ENCODE data around the gene IQGAP2. TPM values are rescaled to one million over a fixed set of nuclear protein-coding genes. Genes with fewer than 3 reads are reported as not detected.
A peak's percentile ranks its signal among the peaks of the same experiment; 100 is the strongest.

The IQGAP2 gene
- total and polyA plus RNA-seq, 3 experiments from 2014 or later = 51.4 to 70.5 (median 62.5) TPM

DNA sequence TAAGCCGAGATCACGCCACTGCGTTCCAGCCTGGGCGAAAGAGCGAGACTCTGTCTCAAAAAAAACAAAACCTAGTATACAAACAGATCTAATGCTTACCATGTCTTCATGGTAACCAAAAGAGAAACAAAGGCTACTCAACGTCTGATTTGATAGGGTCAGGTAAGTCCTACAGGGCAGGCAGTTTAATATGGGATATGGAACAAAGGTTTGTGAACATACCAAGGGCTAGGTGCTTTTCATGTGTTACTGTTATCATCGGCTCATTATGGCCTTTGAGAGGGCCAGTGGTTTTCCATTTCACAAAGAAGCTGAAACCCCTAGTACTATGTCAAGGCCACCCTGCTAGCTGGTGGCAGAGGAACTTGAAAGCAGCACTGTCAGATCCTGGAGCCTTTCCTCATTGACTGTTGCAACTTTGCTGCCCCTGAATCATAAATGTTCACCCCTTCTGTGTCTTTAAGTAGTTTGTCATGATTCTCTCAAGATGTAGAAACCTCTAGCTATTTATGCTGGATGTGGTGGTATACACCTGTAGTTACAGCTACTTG is 5.1 kb downstream of the IQGAP2 start:
- H3K4me1 Mint-ChIP-seq = peaks cover 81 to 88% (median 86%) of the 10 kb centered on the region in 3 donors
- H3K27ac Mint-ChIP-seq = peak overlapping the region; percentile 12 to 79 (median 64)
- DNase-seq = no peak
- H3K36me3 Mint-ChIP-seq = peaks cover 4 to 44% (median 16%) of the 10 kb centered on the region in 3 donors
- Histone ChIP-seq H3K4me3 (ENCODE audit: low read length) (no peak overlapping the region), H3K27me3 (ENCODE audit: insufficient read depth, low read length, poor library complexity, severe bottlenecking) (no peaks in the 10 kb centered on the region), H3K4me1 (ENCODE audit: insufficient read depth, low read length) (peaks cover 30% of the 10 kb centered on the region), H3K9me3 (ENCODE audit: low read length) (no peaks in the 10 kb centered on the region), H3K27ac (ENCODE audit: low read depth, low read length) (no peak overlapping the region), H3K36me3 (ENCODE audit: insufficient read depth, low read length) (no peaks in the 10 kb centered on the region)
- H3K4me3 Mint-ChIP-seq = peak overlapping the region in 6 of 7 donors; percentile 7 to 46 (median 38)
- no peaks in the 10 kb centered on the region for H3K9me3 Mint-ChIP-seq
- H3K27me3 Mint-ChIP-seq = peaks cover 0 to 2% of the 10 kb centered on the region in 2 donors
- CTCF ChIA-PET = interaction anchor here (0.8 to 1.2 kb wide), 3 partner anchors 8 to 175 kb away, joined by 3 to 4 read pairs (median 3); no protein-coding TSS in a partner anchor
- POLR2A ChIA-PET = no interaction called here

DNA sequence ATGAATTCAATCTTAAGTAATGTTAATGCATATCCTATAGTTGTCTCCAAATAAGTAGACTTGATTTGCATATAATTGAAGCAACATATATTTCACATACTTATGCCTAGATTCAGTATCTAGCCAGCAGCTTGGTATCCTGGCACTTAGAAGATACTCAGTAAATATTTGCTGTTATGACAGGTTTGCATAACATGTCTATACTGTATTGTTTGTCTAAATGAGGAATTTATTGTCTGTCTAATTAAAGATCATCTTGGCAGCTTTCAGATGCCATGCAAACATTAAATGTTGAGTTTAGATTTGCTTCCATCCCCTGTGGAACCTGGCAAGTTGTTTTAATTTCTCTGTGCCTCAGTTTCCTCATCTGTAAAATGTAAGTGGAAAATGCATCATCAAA is 9.4 kb downstream of the IQGAP2 start:
- H3K36me3 Mint-ChIP-seq = peaks cover 7 to 43% (median 14%) of the 10 kb centered on the region in 3 donors
- peaks cover 12% of the 10 kb centered on the region for H3K4me1 ChIP-seq (ENCODE audit: insufficient read depth, low read length)
- no peaks in the 10 kb centered on the region for H3K27me3 ChIP-seq (ENCODE audit: insufficient read depth, low read length, poor library complexity, severe bottlenecking)
- no peak overlapping the region for H3K4me3 Mint-ChIP-seq
- no peaks in the 10 kb centered on the region for H3K9me3 ChIP-seq (ENCODE audit: low read length)
- ChIA-PET CTCF (no interaction called here), POLR2A (no interaction called here)
- H3K27ac ChIP-seq (ENCODE audit: low read depth, low read length) = no peak overlapping the region
- H3K27me3 Mint-ChIP-seq = no peaks in the 10 kb centered on the region
- H3K4me3 ChIP-seq (ENCODE audit: low read length) = no peak overlapping the region
- no peaks in the 10 kb centered on the region for H3K9me3 Mint-ChIP-seq
- DNase-seq = no peak
- H3K4me1 Mint-ChIP-seq = peaks cover 84 to 95% (median 91%) of the 10 kb centered on the region in 3 donors
- H3K36me3 ChIP-seq (ENCODE audit: insufficient read depth, low read length) = no peaks in the 10 kb centered on the region
- H3K27ac Mint-ChIP-seq = peak overlapping the region in 4 of 8 donors; percentile 3 to 47 (median 32)

DNA sequence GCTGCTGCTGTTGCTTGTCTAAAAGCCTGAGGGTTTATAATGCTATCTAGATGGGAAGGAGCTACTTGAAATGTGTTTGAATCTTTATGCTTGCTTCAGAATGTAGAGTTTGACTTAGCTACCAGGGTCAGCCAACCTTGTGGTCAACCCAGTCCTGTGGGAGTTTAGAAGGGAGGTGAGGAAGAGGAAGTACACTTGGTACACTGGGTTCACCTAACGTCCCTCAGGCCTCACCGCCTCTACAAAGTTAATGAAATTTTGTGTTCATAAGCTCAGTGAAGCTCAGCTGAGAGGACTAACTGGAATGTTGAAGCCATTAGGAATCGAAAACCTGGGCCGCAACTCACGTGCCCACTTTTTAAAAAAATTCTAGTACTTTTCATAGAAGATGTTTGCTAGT is 10.7 kb downstream of the IQGAP2 start:
- Mint-ChIP-seq H3K9me3 (no peaks in the 10 kb centered on the region), H3K27me3 (no peaks in the 10 kb centered on the region), H3K27ac (peak overlapping the region in 7 of 8 donors; percentile 15 to 76 (median 34)), H3K36me3 (peaks cover 4 to 43% (median 14%) of the 10 kb centered on the region in 3 donors), H3K4me1 (peaks cover 80 to 91% (median 87%) of the 10 kb centered on the region in 3 donors), H3K4me3 (peak overlapping the region in 1 of 7 donors; percentile 65)
- Histone ChIP-seq H3K4me1 (ENCODE audit: insufficient read depth, low read length) (peaks cover 11% of the 10 kb centered on the region), H3K27me3 (ENCODE audit: insufficient read depth, low read length, poor library complexity, severe bottlenecking) (no peaks in the 10 kb centered on the region), H3K27ac (ENCODE audit: low read depth, low read length) (no peak overlapping the region), H3K36me3 (ENCODE audit: insufficient read depth, low read length) (no peaks in the 10 kb centered on the region), H3K4me3 (ENCODE audit: low read length) (no peak overlapping the region), H3K9me3 (ENCODE audit: low read length) (no peaks in the 10 kb centered on the region)
- ChIA-PET POLR2A (interaction anchor here (0.6 kb wide), 1 partner anchor 34 kb away, joined by 6 read pairs; no protein-coding TSS in a partner anchor), CTCF (interaction anchor here (1.9 kb wide), 1 partner anchor 10 kb away, joined by 4 read pairs; the partner anchor contains the start of gene IQGAP2)
- no peak for DNase-seq

DNA sequence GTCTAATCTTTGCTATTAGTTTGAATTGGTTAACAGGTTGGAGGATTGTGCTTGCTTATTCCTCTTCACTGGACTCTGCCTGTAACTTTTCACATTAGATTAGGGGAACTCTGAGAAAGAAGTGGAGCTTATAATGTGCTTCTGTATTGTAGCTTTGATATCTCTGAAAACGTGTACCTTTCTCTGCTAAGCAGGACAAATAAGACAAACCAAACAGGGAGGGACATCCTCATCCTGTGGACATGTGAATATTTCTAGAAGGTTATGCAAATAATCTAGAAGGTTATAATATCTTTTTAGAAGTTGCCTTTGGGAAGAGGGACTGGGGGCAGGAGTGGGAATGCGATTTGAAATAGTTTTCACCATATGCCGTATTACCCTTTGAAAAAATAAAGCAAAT is 11.7 kb downstream of the IQGAP2 start:
- H3K27me3 ChIP-seq (ENCODE audit: insufficient read depth, low read length, poor library complexity, severe bottlenecking) = no peaks in the 10 kb centered on the region
- no peak overlapping the region for H3K27ac ChIP-seq (ENCODE audit: low read depth, low read length)
- H3K9me3 Mint-ChIP-seq = no peaks in the 10 kb centered on the region
- H3K36me3 Mint-ChIP-seq = peaks cover 4 to 44% (median 11%) of the 10 kb centered on the region in 3 donors
- ChIA-PET CTCF (interaction anchor here (1.9 kb wide), 1 partner anchor 11 kb away, joined by 4 read pairs; the partner anchor contains the start of gene IQGAP2), POLR2A (no interaction called here)
- H3K27ac Mint-ChIP-seq = peak overlapping the region in 7 of 8 donors; percentile 3 to 84 (median 68)
- no peaks in the 10 kb centered on the region for H3K27me3 Mint-ChIP-seq
- DNase-seq = no peak
- no peaks in the 10 kb centered on the region for H3K9me3 ChIP-seq (ENCODE audit: low read length)
- no peak overlapping the region for H3K4me3 ChIP-seq (ENCODE audit: low read length)
- peaks cover 75 to 89% (median 87%) of the 10 kb centered on the region in 3 donors for H3K4me1 Mint-ChIP-seq
- no peaks in the 10 kb centered on the region for H3K36me3 ChIP-seq (ENCODE audit: insufficient read depth, low read length)
- H3K4me3 Mint-ChIP-seq = no peak overlapping the region
- H3K4me1 ChIP-seq (ENCODE audit: insufficient read depth, low read length) = peaks cover 11% of the 10 kb centered on the region

DNA sequence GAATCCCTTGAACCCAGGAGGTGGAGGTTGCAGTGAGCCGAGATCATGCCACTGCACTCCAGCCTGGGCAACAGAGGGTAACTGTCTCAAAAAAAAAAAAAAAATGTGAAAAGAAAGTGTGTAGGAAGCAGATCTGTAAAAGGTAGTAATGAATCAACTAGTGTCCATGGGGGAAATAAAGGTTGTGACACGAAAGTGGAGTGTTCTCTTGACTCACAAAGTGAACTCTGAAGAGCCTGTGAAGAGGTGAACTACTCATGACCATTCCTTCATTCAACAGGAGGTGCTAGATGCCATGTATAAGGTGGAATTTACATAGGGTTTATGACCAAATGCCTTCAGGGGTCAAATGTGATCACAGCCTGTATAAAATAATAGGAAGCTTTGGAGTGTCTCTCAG is 12.8 kb downstream of the IQGAP2 start:
- Histone ChIP-seq H3K27ac (ENCODE audit: low read depth, low read length) (no peak overlapping the region), H3K27me3 (ENCODE audit: insufficient read depth, low read length, poor library complexity, severe bottlenecking) (no peaks in the 10 kb centered on the region), H3K36me3 (ENCODE audit: insufficient read depth, low read length) (no peaks in the 10 kb centered on the region), H3K4me1 (ENCODE audit: insufficient read depth, low read length) (peaks cover 11% of the 10 kb centered on the region), H3K9me3 (ENCODE audit: low read length) (no peaks in the 10 kb centered on the region), H3K4me3 (ENCODE audit: low read length) (no peak overlapping the region)
- H3K9me3 Mint-ChIP-seq = no peaks in the 10 kb centered on the region
- DNase-seq = no peak
- H3K36me3 Mint-ChIP-seq = peaks cover 4 to 42% (median 9%) of the 10 kb centered on the region in 3 donors
- no peak overlapping the region for H3K4me3 Mint-ChIP-seq
- POLR2A ChIA-PET = no interaction called here
- no peaks in the 10 kb centered on the region for H3K27me3 Mint-ChIP-seq
- peak overlapping the region in 7 of 8 donors; percentile 20 to 88 (median 71) for H3K27ac Mint-ChIP-seq
- peaks cover 71 to 87% (median 84%) of the 10 kb centered on the region in 3 donors for H3K4me1 Mint-ChIP-seq
- CTCF ChIA-PET = interaction anchor here (1.4 to 1.8 kb wide), 2 partner anchors 128 to 225 kb away, joined by 3 to 4 read pairs; no protein-coding TSS in a partner anchor

DNA sequence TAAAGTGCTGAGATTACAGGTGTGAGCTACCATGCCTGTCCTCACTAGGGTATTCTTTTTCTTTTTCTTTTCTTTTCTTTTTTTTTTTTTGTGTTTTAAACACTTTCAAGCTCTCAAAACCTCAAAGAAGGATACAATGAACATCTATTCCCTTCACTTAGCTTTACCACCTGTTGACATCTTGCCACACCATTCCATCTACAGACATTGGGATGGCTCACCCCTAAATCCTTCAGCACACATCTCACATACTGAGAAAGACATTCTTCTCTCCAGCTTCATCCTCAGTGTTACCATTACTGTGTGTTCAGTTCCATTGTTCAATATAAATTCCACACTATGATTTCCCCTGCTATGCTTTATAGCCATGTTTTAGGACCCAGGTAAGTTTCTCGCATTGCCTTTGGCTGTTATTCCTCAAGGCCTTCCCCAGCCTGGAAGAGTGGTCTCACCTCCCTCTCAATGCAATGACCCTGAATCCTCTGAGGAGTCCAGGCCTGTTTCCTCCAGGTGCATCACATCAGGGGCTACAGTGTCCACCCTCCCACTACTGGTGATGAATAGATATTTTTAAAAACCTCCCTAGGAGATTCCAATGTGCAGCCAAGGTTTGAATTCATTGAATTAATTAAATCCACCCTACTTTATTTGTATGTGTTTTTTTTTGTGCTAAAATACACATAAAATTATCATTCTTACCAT is 16.7 kb downstream of the IQGAP2 start:
- H3K36me3 Mint-ChIP-seq = peaks cover 0 to 33% (median 0%) of the 10 kb centered on the region in 3 donors
- ChIA-PET CTCF (interaction anchor here (0.9 to 1.3 kb wide), 4 partner anchors 11 to 125 kb away, joined by 3 to 4 read pairs (median 4); no protein-coding TSS in a partner anchor), POLR2A (interaction anchor here (0.6 kb wide), 1 partner anchor 121 kb away, joined by 3 read pairs; no protein-coding TSS in a partner anchor)
- no peak overlapping the region for H3K4me3 Mint-ChIP-seq
- Histone ChIP-seq H3K27ac (ENCODE audit: low read depth, low read length) (no peak overlapping the region), H3K4me3 (ENCODE audit: low read length) (no peak overlapping the region), H3K4me1 (ENCODE audit: insufficient read depth, low read length) (peaks cover 3% of the 10 kb centered on the region), H3K9me3 (ENCODE audit: low read length) (no peaks in the 10 kb centered on the region), H3K27me3 (ENCODE audit: insufficient read depth, low read length, poor library complexity, severe bottlenecking) (no peaks in the 10 kb centered on the region), H3K36me3 (ENCODE audit: insufficient read depth, low read length) (no peaks in the 10 kb centered on the region)
- DNase-seq = no peak
- H3K27ac Mint-ChIP-seq = peak overlapping the region in 6 of 8 donors; percentile 6 to 85 (median 17)
- H3K27me3 Mint-ChIP-seq = no peaks in the 10 kb centered on the region
- H3K4me1 Mint-ChIP-seq = peaks cover 70 to 85% (median 84%) of the 10 kb centered on the region in 3 donors
- H3K9me3 Mint-ChIP-seq = no peaks in the 10 kb centered on the region

DNA sequence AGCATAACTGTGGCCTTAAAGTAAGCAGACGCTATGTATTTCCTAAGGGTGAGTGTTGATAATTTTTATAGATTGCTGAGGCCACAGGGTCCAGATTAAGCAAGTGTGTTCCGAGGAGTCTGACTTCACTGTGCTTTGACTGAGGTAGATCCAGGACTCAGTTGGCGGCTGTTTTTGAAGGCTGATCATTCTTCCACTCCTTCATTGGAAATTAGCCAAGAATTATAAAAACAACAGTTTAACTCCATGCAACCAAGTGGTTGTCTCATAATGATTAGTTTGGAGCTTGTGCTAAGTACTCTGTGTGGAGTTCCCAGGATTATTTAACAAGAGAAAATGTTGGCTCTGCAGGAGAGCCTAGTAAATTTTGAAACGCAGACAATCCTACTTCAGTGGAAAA is 19.1 kb downstream of the IQGAP2 start:
- peaks cover 22% of the 10 kb centered on the region for H3K4me1 ChIP-seq (ENCODE audit: insufficient read depth, low read length)
- H3K9me3 ChIP-seq (ENCODE audit: low read length) = no peaks in the 10 kb centered on the region
- peaks cover 72 to 89% (median 86%) of the 10 kb centered on the region in 3 donors for H3K4me1 Mint-ChIP-seq
- no peaks in the 10 kb centered on the region for H3K9me3 Mint-ChIP-seq
- H3K27me3 Mint-ChIP-seq = no peaks in the 10 kb centered on the region
- H3K4me3 Mint-ChIP-seq = no peak overlapping the region
- no peak overlapping the region for H3K4me3 ChIP-seq (ENCODE audit: low read length)
- H3K27ac ChIP-seq (ENCODE audit: low read depth, low read length) = no peak overlapping the region
- DNase-seq = no peak
- H3K27me3 ChIP-seq (ENCODE audit: insufficient read depth, low read length, poor library complexity, severe bottlenecking) = no peaks in the 10 kb centered on the region
- H3K27ac Mint-ChIP-seq = peak overlapping the region in 5 of 8 donors; percentile 4 to 86 (median 26)
- H3K36me3 Mint-ChIP-seq = peaks cover 0 to 32% (median 0%) of the 10 kb centered on the region in 3 donors
- no peaks in the 10 kb centered on the region for H3K36me3 ChIP-seq (ENCODE audit: insufficient read depth, low read length)
- ChIA-PET POLR2A (no interaction called here), CTCF (interaction anchor here (0.7 kb wide), 1 partner anchor 19 kb away, joined by 3 read pairs; the partner anchor contains the start of gene IQGAP2)
